Heart left ventricle (tissue), 16 donors: ENCODE results near the gene TBRG4. TPM values are rescaled to one million over a fixed set of nuclear protein-coding genes. Genes with fewer than 3 reads are reported as not detected.

ENCODE experiments used
- ATAC-seq, 4 donors: fragments of 200-7000 bp; cut with Tn5 transposase; one replicate each; pipeline ENCODE4 v1.9.1; 2020 to 2022; ENCODE audit warnings: moderate library complexity in 4 of 4, mild to moderate bottlenecking in 3 of 4, moderate number of reproducible peaks in 1 of 4
- DNase-seq, 5 donors: peaks; one replicate each; pipeline ENCODE4 v3.0.0-alpha.2; 2020
- H3K27ac ChIP-seq, 12 donors: fragments of 200-600 bp; sonication (generic) in 4 of 12; one replicate each; pipeline versions ENCODE4 v1.5.0 to v1.8.0; 2016 to 2022; ENCODE audit warnings: mild to moderate bottlenecking in 2 of 12
- H3K27me3 ChIP-seq, 9 donors: fragments of 200-600 bp; sonication (generic) in 2 of 9; one replicate each; pipeline versions ENCODE4 v1.5.1 to v1.8.0; 2016 to 2022; ENCODE audit warnings: mild to moderate bottlenecking in 3 of 9
- H3K36me3 ChIP-seq, 9 donors: fragments of 200-600 bp; sonication (generic) in 2 of 9; one replicate each; pipeline versions ENCODE4 v1.5.0 to v1.8.0; 2018 to 2022; ENCODE audit warnings: mild to moderate bottlenecking in 2 of 9
- H3K4me1 ChIP-seq, 12 donors: fragments of 200-600 bp; sonication (generic) in 4 of 12; one replicate each; pipeline versions ENCODE4 v1.5.0 to v1.8.0; 2016 to 2022; ENCODE audit warnings: mild to moderate bottlenecking in 3 of 12
- H3K4me3 ChIP-seq, 12 donors: fragments of 200-600 bp; sonication (generic) in 4 of 12; one replicate each; pipeline versions ENCODE4 v1.5.0 to v1.8.0; 2017 to 2022; ENCODE audit warnings: mild to moderate bottlenecking in 9 of 12, moderate library complexity in 4 of 12
- H3K9me3 ChIP-seq, 12 donors: fragments of 200-600 bp; sonication (generic) in 4 of 12; one replicate each; pipeline versions ENCODE4 v1.5.0 to v1.8.0; 2016 to 2022; ENCODE audit warnings: mild to moderate bottlenecking in 1 of 12
- CTCF ChIP-seq, 12 donors: fragments of 200-600 bp; sonication (generic) in 4 of 12; IDR thresholded peaks; one replicate each; pipeline versions ENCODE4 v1.5.0 to v1.8.0; 2018 to 2022; ENCODE audit warnings: antibody characterized with exemption in 12 of 12, mild to moderate bottlenecking in 5 of 12
- POLR2A ChIP-seq, 2 donors: fragments of 450-650 bp; IDR thresholded peaks; one replicate each; pipeline ENCODE4 v1.6.1; 2017; ENCODE audit warnings: antibody characterized with exemption in 2 of 2, mild to moderate bottlenecking in 2 of 2, moderate library complexity in 2 of 2
- WGBS, 4 donors: extraction: QIAGEN DNeasy Blood & Tissue Kit in 2 of 4; methylation state at CpG; one replicate each; pipeline versions ENCODE4 v1.1.5 to v1.1.7; 2013 to 2018; 5-methylcytosine and 5-hydroxymethylcytosine counted together
- intact Hi-C, 10 donors: fragments of 100-400 bp; cut with DNase I; formaldehyde crosslinking; loops; one replicate each; pipeline versions ENCODE4 v1.11.1 to v1.14.2; 2022
- polyA plus RNA-seq, 2 donors: library from polyadenylated mRNA; stranded (reverse); fragments of 200-250 nt; gene quantifications; one replicate each; pipeline ENCODE4 v1.2.3, GENCODE V29; 2013
- total RNA-seq, 9 donors: library from RNA; depleted of rRNA in 2 of 9; stranded (reverse); fragments of >200 nt in 2 of 9; fragmentation: NEBNext Ultra II Directional in 3 of 9; extraction: Animal tissue kit (Norgen Biotek cat#: 25700) in 3 of 9; gene quantifications; one replicate each; pipeline versions ENCODE4 v1.1.0 to v1.2.4, GENCODE V29; 2016 to 2023
- donor health status: ischemic (EF 13 %, LVEDD 7.1; RV severe dilation, severe dysfunction).
- donor health status: healthy with polysubstance abuse.
- donor health status: DM: no; HTN: yes; CAD: no.
- donor health status: DM: no; HTN: no; CAD: no.
- donor health status: ischemic (EF 25% LVEDD 6.9; RV normal size, moderate dysfunction).
- donor health status: ischemic (EF 25% LVEDD 5.7; RV mildly dilated, moderate dysfunction).
- donor health status: healthy.
- donor health status: DM: yes; HTN: yes; CAD: no.
- donor health status: ischemic (EF 35%, LVEDD 5.7; RV mildly dilated, moderate dysfunction).
- donor health status: nonischemic (EF 11% LVEDD 7.7; RV severe dilation, severe dysfunction).
- donor health status: DM: yes; HTN: yes; CAD: no.
- donor health status: PGD.
- donor health status: ischemic (EF 29% LVEDD 5.4; RV normal size, mild dysfunction).
- donor health status: nonischemic (EF 23%, LVEDD 6.1; RV moderate dilation, normal function).

The TBRG4 gene
- total and polyA plus RNA-seq, 11 donors = 58.0 to 125 (median 61.5) TPM

GRCh38 chr7:45082031-45082830 is 29.3 kb downstream of the TBRG4 start:
- peak in 1 of 5 donors; percentile 25 for DNase-seq
- H3K4me3 ChIP-seq = no peak overlapping the region
- WGBS, 4 donors = 63 to 83% (median 74%) methylated on average over 4 to 18 of the region's 18 CpGs

GRCh38 chr7:45081670-45081974 is 29.9 kb downstream of the TBRG4 start:
- intact Hi-C loops = no loop called here
- 93 to 98% (median 94%) methylated on average over 3 to 9 of the region's 9 CpGs for WGBS, 4 donors
- Histone ChIP-seq H3K4me1 (peaks cover 0 to 9% (median 0%) of the 10 kb centered on the region in 12 donors), H3K27me3 (no peaks in the 10 kb centered on the region), H3K27ac (no peak overlapping the region), H3K9me3 (no peaks in the 10 kb centered on the region), H3K4me3 (no peak overlapping the region), H3K36me3 (peaks cover 0 to 14% (median 11%) of the 10 kb centered on the region in 9 donors)
- TF ChIP-seq POLR2A (IDR thresholded peaks at IDR 0.05) = no peak
- TF ChIP-seq CTCF (IDR thresholded peaks at IDR 0.05) = no peak
- ATAC-seq (no peak), DNase-seq (no peak)

More at GRCh38 chr7:45082031-45082830, 29.3 kb downstream of the TBRG4 start:
- H3K27ac ChIP-seq = no peak overlapping the region
- no peaks in the 10 kb centered on the region for H3K27me3 ChIP-seq
- peaks cover 0 to 8% (median 5%) of the 10 kb centered on the region in 9 donors for H3K36me3 ChIP-seq
- no peaks in the 10 kb centered on the region for H3K9me3 ChIP-seq
- no peak for TF ChIP-seq CTCF (IDR thresholded peaks at IDR 0.05)
- TF ChIP-seq POLR2A (IDR thresholded peaks at IDR 0.05) = no peak
- peak in 3 of 4 donors; percentile 16 to 36 (median 29) for ATAC-seq
- intact Hi-C loops = no loop called here
- H3K4me1 ChIP-seq = peaks cover 0 to 9% (median 0%) of the 10 kb centered on the region in 12 donors

GRCh38 chr7:45080958-45081669 is 30.4 kb downstream of the TBRG4 start:
- DNase-seq (no peak), ATAC-seq (no peak)
- Histone ChIP-seq H3K9me3 (no peaks in the 10 kb centered on the region), H3K36me3 (peaks cover 0 to 19% (median 16%) of the 10 kb centered on the region in 9 donors), H3K27ac (no peak overlapping the region), H3K4me3 (no peak overlapping the region), H3K4me1 (peaks cover 0 to 9% (median 0%) of the 10 kb centered on the region in 12 donors), H3K27me3 (no peaks in the 10 kb centered on the region)
- intact Hi-C loops = no loop called here
- 87 to 96% (median 93%) methylated on average over 11 to 14 of the region's 14 CpGs for WGBS, 4 donors
- TF ChIP-seq POLR2A (IDR thresholded peaks at IDR 0.05) (no peak), CTCF (IDR thresholded peaks at IDR 0.05) (no peak)

- no peak overlapping the region for H3K27ac ChIP-seq
- no peak for TF ChIP-seq POLR2A (IDR thresholded peaks at IDR 0.05)
- no peak for TF ChIP-seq CTCF (IDR thresholded peaks at IDR 0.05)
- no peaks in the 10 kb centered on the region for H3K9me3 ChIP-seq
- ATAC-seq (peak in 2 of 4 donors; percentile 7 to 10), DNase-seq (no peak)
- H3K27me3 ChIP-seq = no peaks in the 10 kb centered on the region
- no peak overlapping the region for H3K4me3 ChIP-seq
- H3K4me1 ChIP-seq = peaks cover 0 to 9% (median 0%) of the 10 kb centered on the region in 12 donors
- 91 to 95% (median 92%) methylated on average over 13 to 17 of the region's 17 CpGs for WGBS, 4 donors
- H3K36me3 ChIP-seq = peaks cover 0 to 26% (median 21%) of the 10 kb centered on the region in 9 donors
- intact Hi-C loops = no loop called here
Measured at GRCh38 chr7:45080265-45080957, 31.1 kb downstream of the TBRG4 start.
